ENCODE results near the gene KIAA1671. TPM values are rescaled to one million over a fixed set of nuclear protein-coding genes. Genes with fewer than 3 reads are reported as not detected.

The KIAA1671 gene
- total RNA-seq, 1 experiment from 2014 or later: 12.8 TPM

- POLR2A ChIA-PET (ENCODE audit: low non-redundant PET): no interaction called here
- CTCF ChIA-PET: no interaction called here
- Histone ChIP-seq H3K36me3 (ENCODE audit: insufficient read depth, low read length, poor library complexity, severe bottlenecking) (no peaks in the 10 kb centered on the region), H3K4me1 (ENCODE audit: insufficient read depth, low read length, poor library complexity, severe bottlenecking) (no peaks in the 10 kb centered on the region), H3K4me3 (ENCODE audit: low read depth, low read length, poor library complexity, severe bottlenecking) (no peak overlapping the region), H3K27me3 (replicated peaks; ENCODE audit: insufficient read depth, low read depth, low read length, poor library complexity) (no peaks in the 10 kb centered on the region), H3K27ac (ENCODE audit: low read depth, low read length, poor library complexity, severe bottlenecking) (no peak overlapping the region), H3K9me3 (ENCODE audit: low read depth, low read length, poor library complexity, severe bottlenecking) (no peaks in the 10 kb centered on the region)
- TF ChIP-seq EZH2 (IDR thresholded peaks at IDR 0.05; ENCODE audit: borderline replicate concordance, low read depth, low read length, poor library complexity, severe bottlenecking): no peak
- no peak for TF ChIP-seq CTCF (conservative IDR thresholded peaks at IDR 0.05; ENCODE audit: low read depth, low read length)
- no peak for DNase-seq (ENCODE audit: low spot score)
- BruUV-seq (replicated peaks): no TSS peak
- intact Hi-C loops (cut with micrococcal nuclease; ENCODE audit: unreplicated experiment): no loop called here
Observed at GRCh38 chr22:25192406-25192805, 239.9 kb downstream of the KIAA1671 start.

GRCh38 chr22:25193130-25193529 lies 240.6 kb downstream of the KIAA1671 start:
- TF ChIP-seq EZH2 (IDR thresholded peaks at IDR 0.05; ENCODE audit: borderline replicate concordance, low read depth, low read length, poor library complexity, severe bottlenecking): no peak
- no peak for TF ChIP-seq CTCF (conservative IDR thresholded peaks at IDR 0.05; ENCODE audit: low read depth, low read length)
- CTCF ChIA-PET: no interaction called here
- DNase-seq (ENCODE audit: low spot score): no peak
- Histone ChIP-seq H3K9me3 (ENCODE audit: low read depth, low read length, poor library complexity, severe bottlenecking) (no peaks in the 10 kb centered on the region), H3K4me1 (ENCODE audit: insufficient read depth, low read length, poor library complexity, severe bottlenecking) (no peaks in the 10 kb centered on the region), H3K27ac (ENCODE audit: low read depth, low read length, poor library complexity, severe bottlenecking) (no peak overlapping the region), H3K4me3 (ENCODE audit: low read depth, low read length, poor library complexity, severe bottlenecking) (no peak overlapping the region), H3K36me3 (ENCODE audit: insufficient read depth, low read length, poor library complexity, severe bottlenecking) (no peaks in the 10 kb centered on the region), H3K27me3 (replicated peaks; ENCODE audit: insufficient read depth, low read depth, low read length, poor library complexity) (no peaks in the 10 kb centered on the region)
- intact Hi-C loops (cut with micrococcal nuclease; ENCODE audit: unreplicated experiment): no loop called here
- BruUV-seq (replicated peaks): TSS peak; percentile 40
- POLR2A ChIA-PET (ENCODE audit: low non-redundant PET): no interaction called here

- intact Hi-C loops (cut with micrococcal nuclease; ENCODE audit: unreplicated experiment): no loop called here
- POLR2A ChIA-PET (ENCODE audit: low non-redundant PET): no interaction called here
- CTCF ChIA-PET: no interaction called here
Observed at GRCh38 chr22:25193548-25193947, 241.0 kb downstream of the KIAA1671 start.

More at GRCh38 chr22:25193548-25193947, 241.0 kb downstream of the KIAA1671 start:
- BruUV-seq (replicated peaks): no TSS peak
- Histone ChIP-seq H3K4me1 (ENCODE audit: insufficient read depth, low read length, poor library complexity, severe bottlenecking) (no peaks in the 10 kb centered on the region), H3K27me3 (replicated peaks; ENCODE audit: insufficient read depth, low read depth, low read length, poor library complexity) (no peaks in the 10 kb centered on the region), H3K4me3 (ENCODE audit: low read depth, low read length, poor library complexity, severe bottlenecking) (no peak overlapping the region), H3K9me3 (ENCODE audit: low read depth, low read length, poor library complexity, severe bottlenecking) (no peaks in the 10 kb centered on the region), H3K36me3 (ENCODE audit: insufficient read depth, low read length, poor library complexity, severe bottlenecking) (no peaks in the 10 kb centered on the region), H3K27ac (ENCODE audit: low read depth, low read length, poor library complexity, severe bottlenecking) (no peak overlapping the region)
- TF ChIP-seq EZH2 (IDR thresholded peaks at IDR 0.05; ENCODE audit: borderline replicate concordance, low read depth, low read length, poor library complexity, severe bottlenecking) (no peak), CTCF (conservative IDR thresholded peaks at IDR 0.05; ENCODE audit: low read depth, low read length) (no peak)
- no peak for DNase-seq (ENCODE audit: low spot score)

Measured in A673 (cell line).